Measurements from ENCODE around the gene UVRAG. TPM values are rescaled to one million over a fixed set of nuclear protein-coding genes. Genes with fewer than 3 reads are reported as not detected.

The UVRAG gene
- polyA plus RNA-seq, 1 donor (not counting 4 experiments of a cell fraction or from before 2014, with no cell fraction given), result 11.9 TPM

DNA sequence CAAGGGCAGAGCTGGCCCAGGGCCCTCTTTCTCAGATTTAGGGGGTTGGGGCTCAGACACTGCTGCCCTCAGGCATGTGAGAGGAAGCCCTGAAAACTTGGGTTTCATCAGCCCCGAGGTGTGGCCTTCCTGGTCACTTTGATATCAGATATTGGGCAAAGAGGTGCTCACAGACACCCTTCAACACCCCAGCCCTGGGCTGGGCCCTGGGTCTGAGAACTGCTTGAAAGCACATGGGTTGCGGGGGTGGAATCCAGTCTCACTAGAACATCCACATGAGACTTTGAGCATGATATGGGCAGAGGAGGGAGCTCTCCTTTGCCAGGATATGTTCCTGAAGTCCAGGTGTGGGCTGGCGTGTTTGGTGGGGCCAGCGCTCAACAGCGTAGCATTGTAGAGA, 36.0 kb upstream of the UVRAG start:
- peaks cover 8% of the 10 kb centered on the region for H3K4me1 ChIP-seq (ENCODE audit: control insufficient read depth, extremely low read depth, insufficient read depth, low read length)
- no peak overlapping the region for H3K27ac ChIP-seq (ENCODE audit: control insufficient read depth, insufficient read depth, low read length)
- no peaks in the 10 kb centered on the region for H3K36me3 ChIP-seq (ENCODE audit: control insufficient read depth in 2 of 2, extremely low read depth in 1 of 2, insufficient read depth in 2 of 2, low read length in 2 of 2)

DNA sequence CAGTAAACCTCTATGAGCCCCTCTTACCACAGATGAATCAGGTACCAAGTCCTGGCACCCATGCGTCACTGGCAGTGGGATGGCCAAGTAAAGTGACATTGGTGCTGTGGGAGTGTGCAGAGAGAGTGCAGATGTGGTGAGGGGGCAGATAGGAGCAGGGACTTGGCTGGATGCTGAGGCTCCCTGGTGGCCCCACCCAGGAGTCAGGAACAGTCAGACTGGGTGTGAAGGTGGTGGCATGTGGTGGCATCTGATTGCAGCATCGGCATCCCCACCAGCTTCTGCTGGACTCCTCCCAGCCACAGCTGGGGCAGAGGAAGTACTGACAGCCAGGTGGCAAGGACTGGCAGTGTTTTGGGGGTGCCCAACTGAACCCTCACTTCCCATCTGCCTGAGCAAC, 35.0 kb upstream of the UVRAG start:
- Histone ChIP-seq H3K27me3 (ENCODE audit: control insufficient read depth, extremely low read depth, insufficient read depth, low read length) (no peaks in the 10 kb centered on the region), H3K79me2 (ENCODE audit: control insufficient read depth, insufficient read depth, low read length) (no peaks in the 10 kb centered on the region), H3K4me1 (ENCODE audit: control insufficient read depth, extremely low read depth, insufficient read depth, low read length) (peaks cover 8% of the 10 kb centered on the region), H3K4me2 (ENCODE audit: control insufficient read depth, extremely low read depth, insufficient read depth, low read depth, low read length) (no peak overlapping the region), H3K9me1 (ENCODE audit: control insufficient read depth, extremely low read depth, insufficient read depth, low read length) (no peaks in the 10 kb centered on the region), H3K36me3 (ENCODE audit: control insufficient read depth in 2 of 2, extremely low read depth in 1 of 2, insufficient read depth in 2 of 2, low read length in 2 of 2) (no peaks in the 10 kb centered on the region), H3K9ac (ENCODE audit: control insufficient read depth, extremely low read depth, insufficient read depth, low read length) (no peak overlapping the region), H3K9me3 (ENCODE audit: control insufficient read depth, low read depth, low read length) (no peaks in the 10 kb centered on the region), H4K20me1 (ENCODE audit: control insufficient read depth, extremely low read depth, insufficient read depth, low read length) (no peaks in the 10 kb centered on the region), H2AFZ (ENCODE audit: control insufficient read depth, low read length) (no peak overlapping the region), H3K4me3 (ENCODE audit: control insufficient read depth in 2 of 3, extremely low read depth in 1 of 3, insufficient read depth in 2 of 3, low read depth in 1 of 3, low read length in 3 of 3) (no peak overlapping the region), H3K27ac (ENCODE audit: control insufficient read depth, insufficient read depth, low read length) (no peak overlapping the region)
- DNase-seq (ENCODE audit: low read depth, low spot score), result no peak
- FAIRE-seq, result no peak
- no peak for TF ChIP-seq EZH2 (IDR thresholded peaks at IDR 0.05; ENCODE audit: low read length)
- TF ChIP-seq, protein P1, sequence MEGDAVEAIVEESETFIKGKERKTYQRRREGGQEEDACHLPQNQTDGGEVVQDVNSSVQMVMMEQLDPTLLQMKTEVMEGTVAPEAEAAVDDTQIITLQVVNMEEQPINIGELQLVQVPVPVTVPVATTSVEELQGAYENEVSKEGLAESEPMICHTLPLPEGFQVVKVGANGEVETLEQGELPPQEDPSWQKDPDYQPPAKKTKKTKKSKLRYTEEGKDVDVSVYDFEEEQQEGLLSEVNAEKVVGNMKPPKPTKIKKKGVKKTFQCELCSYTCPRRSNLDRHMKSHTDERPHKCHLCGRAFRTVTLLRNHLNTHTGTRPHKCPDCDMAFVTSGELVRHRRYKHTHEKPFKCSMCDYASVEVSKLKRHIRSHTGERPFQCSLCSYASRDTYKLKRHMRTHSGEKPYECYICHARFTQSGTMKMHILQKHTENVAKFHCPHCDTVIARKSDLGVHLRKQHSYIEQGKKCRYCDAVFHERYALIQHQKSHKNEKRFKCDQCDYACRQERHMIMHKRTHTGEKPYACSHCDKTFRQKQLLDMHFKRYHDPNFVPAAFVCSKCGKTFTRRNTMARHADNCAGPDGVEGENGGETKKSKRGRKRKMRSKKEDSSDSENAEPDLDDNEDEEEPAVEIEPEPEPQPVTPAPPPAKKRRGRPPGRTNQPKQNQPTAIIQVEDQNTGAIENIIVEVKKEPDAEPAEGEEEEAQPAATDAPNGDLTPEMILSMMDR (optimal IDR thresholded peaks at IDR 0.05 in 1 of 3, IDR thresholded peaks at IDR 0.05 in 1 of 3, conservative IDR thresholded peaks at IDR 0.05 in 1 of 3; ENCODE audit: extremely low read depth in 1 of 3, insufficient read depth in 2 of 3, low read length in 3 of 3), result no peak
- dilution Hi-C loops (cut with MboI; ENCODE audit: extremely low pct_ligation_motif_present, low sequenced_read_pairs), result no loop called here

More for the DNA sequence above, 36.0 kb upstream of the UVRAG start:
- FAIRE-seq, result no peak
- TF ChIP-seq EZH2 (IDR thresholded peaks at IDR 0.05; ENCODE audit: low read length), result no peak
- TF ChIP-seq, protein P1 (optimal IDR thresholded peaks at IDR 0.05 in 1 of 3, IDR thresholded peaks at IDR 0.05 in 1 of 3, conservative IDR thresholded peaks at IDR 0.05 in 1 of 3; ENCODE audit: extremely low read depth in 1 of 3, insufficient read depth in 2 of 3, low read length in 3 of 3), result no peak
- H4K20me1 ChIP-seq (ENCODE audit: control insufficient read depth, extremely low read depth, insufficient read depth, low read length), result no peaks in the 10 kb centered on the region
- H3K9ac ChIP-seq (ENCODE audit: control insufficient read depth, extremely low read depth, insufficient read depth, low read length), result no peak overlapping the region
- H2AFZ ChIP-seq (ENCODE audit: control insufficient read depth, low read length), result no peak overlapping the region
- dilution Hi-C loops (cut with MboI; ENCODE audit: extremely low pct_ligation_motif_present, low sequenced_read_pairs), result no loop called here
- H3K4me3 ChIP-seq (ENCODE audit: control insufficient read depth in 2 of 3, extremely low read depth in 1 of 3, insufficient read depth in 2 of 3, low read depth in 1 of 3, low read length in 3 of 3), result no peak overlapping the region
- no peaks in the 10 kb centered on the region for H3K9me3 ChIP-seq (ENCODE audit: control insufficient read depth, low read depth, low read length)
- DNase-seq (ENCODE audit: low read depth, low spot score), result no peak
- H3K79me2 ChIP-seq (ENCODE audit: control insufficient read depth, insufficient read depth, low read length), result no peaks in the 10 kb centered on the region
- no peaks in the 10 kb centered on the region for H3K27me3 ChIP-seq (ENCODE audit: control insufficient read depth, extremely low read depth, insufficient read depth, low read length)
- H3K9me1 ChIP-seq (ENCODE audit: control insufficient read depth, extremely low read depth, insufficient read depth, low read length), result no peaks in the 10 kb centered on the region
- no peak overlapping the region for H3K4me2 ChIP-seq (ENCODE audit: control insufficient read depth, extremely low read depth, insufficient read depth, low read depth, low read length)
